ENCODE measurements around the gene PTH2R. TPM values are rescaled to one million over a fixed set of nuclear protein-coding genes. Genes with fewer than 3 reads are reported as not detected.
"Not testable (repeated sequence)": the region's sequence is repeated elsewhere in the genome, so short reads cannot be mapped to it uniquely, and the experiment has no call there.

PTH2R gene
- total RNA-seq, 1 experiment from 2014 or later: not detected

DNA sequence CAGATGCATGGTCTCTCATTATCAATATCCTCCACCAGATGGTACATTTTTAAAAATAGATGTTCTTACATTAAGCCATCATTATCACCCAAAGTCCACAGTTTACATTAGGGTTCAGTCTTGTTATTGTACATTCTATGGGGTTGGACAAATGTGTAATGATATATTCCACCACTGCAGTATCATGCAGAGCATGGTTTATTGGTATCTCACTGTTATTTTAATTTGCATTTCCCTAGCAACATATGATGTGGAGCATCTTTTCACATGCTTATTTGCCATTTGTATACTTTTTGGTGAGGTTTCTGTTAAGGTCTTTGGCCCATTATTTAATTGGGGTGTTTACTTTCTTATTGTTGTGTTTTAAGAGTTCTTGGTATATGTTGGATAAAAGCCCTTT, 95.7 kb downstream of the PTH2R start:
- no peak overlapping the region for H2AFZ ChIP-seq
- no peak for DNase-seq
- H3K9me3 ChIP-seq (ENCODE audit: insufficient read depth, low read depth): no peaks in the 10 kb centered on the region
- H4K20me1 ChIP-seq (ENCODE audit: insufficient read depth): no peaks in the 10 kb centered on the region
- intact Hi-C loops (cut with micrococcal nuclease; ENCODE audit: unreplicated experiment): no loop called here
- H3F3A ChIP-seq (ENCODE audit: insufficient read depth, low read depth): no peaks in the 10 kb centered on the region
- no TSS peak for BruUV-seq (replicated peaks)
- H3K79me2 ChIP-seq (ENCODE audit: low read depth): no peaks in the 10 kb centered on the region
- H3K4me1 ChIP-seq (replicated peaks; ENCODE audit: insufficient read depth): no peaks in the 10 kb centered on the region
- no peak overlapping the region for H3K4me3 ChIP-seq
- ChIA-PET POLR2A (ENCODE audit: unreplicated experiment) (no interaction called here), CTCF (no interaction called here)
- no peak for TF ChIP-seq EZH2 (IDR thresholded peaks at IDR 0.05; ENCODE audit: low read depth)
- TF ChIP-seq, protein P1, sequence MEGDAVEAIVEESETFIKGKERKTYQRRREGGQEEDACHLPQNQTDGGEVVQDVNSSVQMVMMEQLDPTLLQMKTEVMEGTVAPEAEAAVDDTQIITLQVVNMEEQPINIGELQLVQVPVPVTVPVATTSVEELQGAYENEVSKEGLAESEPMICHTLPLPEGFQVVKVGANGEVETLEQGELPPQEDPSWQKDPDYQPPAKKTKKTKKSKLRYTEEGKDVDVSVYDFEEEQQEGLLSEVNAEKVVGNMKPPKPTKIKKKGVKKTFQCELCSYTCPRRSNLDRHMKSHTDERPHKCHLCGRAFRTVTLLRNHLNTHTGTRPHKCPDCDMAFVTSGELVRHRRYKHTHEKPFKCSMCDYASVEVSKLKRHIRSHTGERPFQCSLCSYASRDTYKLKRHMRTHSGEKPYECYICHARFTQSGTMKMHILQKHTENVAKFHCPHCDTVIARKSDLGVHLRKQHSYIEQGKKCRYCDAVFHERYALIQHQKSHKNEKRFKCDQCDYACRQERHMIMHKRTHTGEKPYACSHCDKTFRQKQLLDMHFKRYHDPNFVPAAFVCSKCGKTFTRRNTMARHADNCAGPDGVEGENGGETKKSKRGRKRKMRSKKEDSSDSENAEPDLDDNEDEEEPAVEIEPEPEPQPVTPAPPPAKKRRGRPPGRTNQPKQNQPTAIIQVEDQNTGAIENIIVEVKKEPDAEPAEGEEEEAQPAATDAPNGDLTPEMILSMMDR (conservative IDR thresholded peaks at IDR 0.05): no peak
- no peak overlapping the region for H3K27ac ChIP-seq
- H3K27me3 ChIP-seq (ENCODE audit: insufficient read depth, low read depth): no peaks in the 10 kb centered on the region
- H3K4me2 ChIP-seq: no peak overlapping the region
- H3K36me3 ChIP-seq (ENCODE audit: low read depth): no peaks in the 10 kb centered on the region
- no peaks in the 10 kb centered on the region for H3K9me2 ChIP-seq (ENCODE audit: insufficient read depth)

DNA sequence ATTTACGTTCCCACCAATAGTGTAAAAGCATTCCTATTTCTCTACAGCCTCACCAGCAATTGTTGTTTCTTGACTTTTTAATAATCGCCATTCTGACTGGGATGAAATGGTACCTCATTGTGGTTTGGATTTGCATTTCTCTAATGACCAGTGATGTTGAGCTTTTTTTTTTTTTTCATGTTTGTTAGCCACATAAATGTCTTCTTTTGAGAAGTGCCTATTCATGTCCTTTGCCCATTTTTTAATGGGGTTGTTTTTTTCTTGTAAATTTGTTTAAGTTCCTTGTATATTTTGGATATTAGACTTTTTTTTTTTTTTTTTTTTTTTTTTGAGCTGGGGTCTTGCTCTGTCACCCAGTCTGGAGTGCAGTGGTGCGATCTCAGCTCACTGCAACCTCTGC, 98.8 kb downstream of the PTH2R start:
- CTCF ChIA-PET; H3K4me3 ChIP-seq; H3K27me3 ChIP-seq (ENCODE audit: insufficient read depth, low read depth); H3K9me2 ChIP-seq (ENCODE audit: insufficient read depth); H3K79me2 ChIP-seq (ENCODE audit: low read depth); H3K4me1 ChIP-seq (replicated peaks; ENCODE audit: insufficient read depth); H2AFZ ChIP-seq; POLR2A ChIA-PET (ENCODE audit: unreplicated experiment); intact Hi-C loops (cut with micrococcal nuclease; ENCODE audit: unreplicated experiment); H3K4me2 ChIP-seq; H3K36me3 ChIP-seq (ENCODE audit: low read depth); DNase-seq; H3F3A ChIP-seq (ENCODE audit: insufficient read depth, low read depth); H4K20me1 ChIP-seq (ENCODE audit: insufficient read depth); BruUV-seq (replicated peaks); H3K27ac ChIP-seq; H3K9me3 ChIP-seq (ENCODE audit: insufficient read depth, low read depth): not testable (repeated sequence)

DNA sequence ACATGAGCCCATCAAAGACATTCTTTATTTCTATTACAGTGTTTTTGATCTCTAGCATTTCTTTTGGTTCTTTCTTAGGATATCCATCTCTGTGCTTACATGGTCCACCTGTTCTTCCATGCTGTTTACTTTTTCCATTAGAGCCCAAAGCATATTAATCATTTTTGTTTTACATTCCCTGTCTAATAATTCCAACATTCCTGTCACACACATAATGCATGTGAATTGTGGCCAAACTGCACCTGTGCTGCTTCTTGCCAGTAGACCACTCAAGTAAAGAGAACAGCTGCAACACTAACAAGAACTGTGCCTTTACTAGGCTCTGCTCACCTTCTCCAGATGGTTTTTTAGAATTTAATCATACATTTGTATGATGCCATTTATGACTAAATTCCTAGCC, 103.0 kb downstream of the PTH2R start:
- no peak overlapping the region for H3K4me2 ChIP-seq
- no peak overlapping the region for H3K27ac ChIP-seq
- H3K9me2 ChIP-seq (ENCODE audit: insufficient read depth): no peaks in the 10 kb centered on the region
- H3K9me3 ChIP-seq (ENCODE audit: insufficient read depth, low read depth): no peaks in the 10 kb centered on the region
- no TSS peak for BruUV-seq (replicated peaks)
- ChIA-PET POLR2A (ENCODE audit: unreplicated experiment) (no interaction called here), CTCF (no interaction called here)
- no peak overlapping the region for H2AFZ ChIP-seq
- TF ChIP-seq EZH2 (IDR thresholded peaks at IDR 0.05; ENCODE audit: low read depth): no peak
- TF ChIP-seq, protein P1 (conservative IDR thresholded peaks at IDR 0.05): no peak
- H3K27me3 ChIP-seq (ENCODE audit: insufficient read depth, low read depth): no peaks in the 10 kb centered on the region
- H3F3A ChIP-seq (ENCODE audit: insufficient read depth, low read depth): no peaks in the 10 kb centered on the region
- DNase-seq: no peak
- no peaks in the 10 kb centered on the region for H4K20me1 ChIP-seq (ENCODE audit: insufficient read depth)
- H3K4me1 ChIP-seq (replicated peaks; ENCODE audit: insufficient read depth): no peaks in the 10 kb centered on the region
- intact Hi-C loops (cut with micrococcal nuclease; ENCODE audit: unreplicated experiment): no loop called here
- H3K4me3 ChIP-seq: no peak overlapping the region
- no peaks in the 10 kb centered on the region for H3K36me3 ChIP-seq (ENCODE audit: low read depth)
- H3K79me2 ChIP-seq (ENCODE audit: low read depth): no peaks in the 10 kb centered on the region

DNA sequence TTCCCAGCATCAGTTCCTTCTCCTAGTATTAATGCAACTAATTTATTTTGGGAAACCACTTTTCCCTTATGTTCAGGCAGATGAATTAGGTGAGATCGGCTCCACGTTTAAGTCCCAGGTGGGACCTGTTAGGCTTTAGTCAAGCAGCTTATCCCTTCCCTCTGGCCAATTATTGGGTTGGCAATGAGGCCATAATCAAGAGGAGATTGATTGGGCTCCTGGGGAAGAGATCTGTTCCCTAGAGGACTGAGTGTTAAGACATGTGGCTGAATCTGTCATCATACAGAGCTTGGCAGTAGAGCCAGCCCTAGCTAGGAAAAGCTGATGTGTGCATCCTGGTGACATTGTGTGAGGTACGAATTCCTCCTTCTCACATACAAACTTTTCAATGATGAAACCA, 104.4 kb downstream of the PTH2R start:
- TF ChIP-seq EZH2 (IDR thresholded peaks at IDR 0.05; ENCODE audit: low read depth): no peak
- TF ChIP-seq, protein P1 (conservative IDR thresholded peaks at IDR 0.05): no peak
- Histone ChIP-seq H3K4me3 (no peak overlapping the region), H3K36me3 (ENCODE audit: low read depth) (no peaks in the 10 kb centered on the region), H4K20me1 (ENCODE audit: insufficient read depth) (no peaks in the 10 kb centered on the region), H3K4me1 (replicated peaks; ENCODE audit: insufficient read depth) (no peaks in the 10 kb centered on the region), H3F3A (ENCODE audit: insufficient read depth, low read depth) (no peaks in the 10 kb centered on the region), H3K27ac (no peak overlapping the region), H2AFZ (no peak overlapping the region), H3K4me2 (no peak overlapping the region), H3K27me3 (ENCODE audit: insufficient read depth, low read depth) (no peaks in the 10 kb centered on the region), H3K79me2 (ENCODE audit: low read depth) (no peaks in the 10 kb centered on the region), H3K9me3 (ENCODE audit: insufficient read depth, low read depth) (no peaks in the 10 kb centered on the region), H3K9me2 (ENCODE audit: insufficient read depth) (no peaks in the 10 kb centered on the region)
- ChIA-PET POLR2A (ENCODE audit: unreplicated experiment) (no interaction called here), CTCF (no interaction called here)
- intact Hi-C loops (cut with micrococcal nuclease; ENCODE audit: unreplicated experiment): no loop called here
- no TSS peak for BruUV-seq (replicated peaks)
- DNase-seq: no peak

All from PC-9 (cell line).